Endodermal cell (in vitro differentiated cells): ENCODE results near the gene MIGA2. TPM values are rescaled to one million over a fixed set of nuclear protein-coding genes. Genes with fewer than 3 reads are reported as not detected.

ENCODE experiments used
- DNase-seq: peaks from one replicate; pipeline ENCODE4 v3.0.0-alpha.2; 2017
- H3K27ac ChIP-seq: 2 replicates; pipeline ENCODE4 v1.5.1; 2013; ENCODE audit warnings: mild to moderate bottlenecking, low read depth, low read length, moderate library complexity
- H3K27me3 ChIP-seq: 2 replicates; pipeline ENCODE4 v1.6.1; 2013; ENCODE audit warnings: mild to moderate bottlenecking, low read length, moderate library complexity; ENCODE audit not compliant: insufficient read depth, control insufficient read depth, poor library complexity, severe bottlenecking
- H3K36me3 ChIP-seq: 2 replicates; pipeline ENCODE4 v1.7.0; 2013; ENCODE audit warnings: mild to moderate bottlenecking, low read length, moderate library complexity; ENCODE audit not compliant: control insufficient read depth, insufficient read depth
- H3K4me1 ChIP-seq: one replicate; pipeline ENCODE4 v1.7.0; 2013; ENCODE audit warnings: low read length; ENCODE audit not compliant: control insufficient read depth, insufficient read depth
- H3K4me3 ChIP-seq: 2 replicates; pipeline ENCODE4 v1.5.1; 2013; ENCODE audit warnings: mild to moderate bottlenecking, low read length, moderate library complexity
- H3K9ac ChIP-seq: 2 replicates; pipeline ENCODE4 v1.6.1; 2013; ENCODE audit warnings: mild to moderate bottlenecking, low read length, moderate library complexity; ENCODE audit not compliant: poor library complexity, severe bottlenecking; ENCODE audit errors: extremely low read depth
- H3K9me3 ChIP-seq: 2 replicates; pipeline ENCODE4 v1.6.1; 2013; ENCODE audit warnings: mild to moderate bottlenecking, low read length, moderate library complexity; ENCODE audit not compliant: control insufficient read depth
- H3K27ac Mint-ChIP-seq: 2 replicates; pipeline ENCODE4 v1.8.0; 2020; ENCODE audit warnings: mixed read lengths
- H3K27me3 Mint-ChIP-seq: 2 replicates; pipeline ENCODE4 v1.8.0; 2021; ENCODE audit warnings: mild to moderate bottlenecking, mixed read lengths; ENCODE audit not compliant: insufficient read depth
- H3K36me3 Mint-ChIP-seq: 2 replicates; pipeline ENCODE4 v1.8.0; 2020; ENCODE audit warnings: low read depth, mixed read lengths
- H3K4me1 Mint-ChIP-seq: 2 replicates; pipeline ENCODE4 v1.8.0; 2020; ENCODE audit warnings: mixed read lengths
- H3K4me3 Mint-ChIP-seq: 2 replicates; pipeline ENCODE4 v1.8.0; 2020; ENCODE audit warnings: mild to moderate bottlenecking, moderate library complexity, mixed read lengths
- H3K9me3 Mint-ChIP-seq: 2 replicates; pipeline ENCODE4 v1.8.0; 2020; ENCODE audit warnings: mild to moderate bottlenecking, mixed read lengths
- WGBS, 2 experiments: methylation state at CpG; one replicate each; pipeline versions ENCODE4 v1.1.5 to v1.1.7; 2013; ENCODE audit warnings: missing lambda C conversion rate in 2 of 2, mixed read lengths in 1 of 2; ENCODE audit not compliant: insufficient coverage in 1 of 2, insufficient read length in 1 of 2; 5-methylcytosine and 5-hydroxymethylcytosine counted together
- total RNA-seq, 2 donors: library from RNA; stranded (reverse); fragmentation: NEBNext Ultra II Directional in 1 of 2; extraction: Animal tissue kit (Norgen Biotek cat#: 25700) in 1 of 2; gene quantifications; 2 replicates in 1 of 2; 3 replicates in 1 of 2; pipeline ENCODE4 v1.2.1, GENCODE V29; 2021
- TF ChIP-seq, protein P1 (sequence below): fragments of 200-600 bp; sonication (generic); conservative IDR thresholded peaks from 2 replicates; pipeline ENCODE4 v1.5.0; 2021; ENCODE audit warnings: antibody characterized with exemption, mild to moderate bottlenecking

MIGA2 gene
- total RNA-seq, 2 donors from 2014 or later: 41.4 to 41.5 TPM

DNA sequence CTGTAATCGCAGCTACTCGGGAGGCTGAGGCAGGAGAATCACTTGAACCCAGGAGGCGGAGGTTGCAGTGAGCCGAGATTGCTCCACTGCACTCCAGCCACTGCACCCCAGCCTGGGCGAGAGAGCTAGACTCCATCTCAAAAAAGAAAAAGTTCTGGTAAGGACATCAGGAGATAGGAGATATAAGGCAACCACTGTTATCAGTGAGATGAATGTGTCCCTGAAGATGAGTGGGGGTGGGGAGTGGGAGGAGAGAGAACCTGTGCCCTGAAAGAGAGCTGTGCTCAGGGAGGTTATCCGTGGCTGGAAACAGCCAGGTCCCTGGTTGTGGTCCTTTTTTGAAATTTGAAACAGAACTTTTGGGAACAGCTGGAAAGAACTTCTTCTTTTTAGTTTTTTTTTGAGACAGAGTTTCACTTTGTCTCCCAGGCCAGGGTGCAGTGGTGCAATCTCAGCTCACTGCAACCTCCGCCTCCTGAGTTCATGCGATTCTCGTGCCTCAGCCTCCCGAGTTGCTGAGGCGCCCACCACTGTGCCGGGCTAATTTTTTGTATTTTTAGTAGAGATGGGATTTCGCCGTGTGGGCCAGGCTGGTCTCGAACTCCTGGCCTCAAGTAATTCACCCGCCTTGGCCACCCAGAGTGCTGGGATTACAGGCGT, 77.3 kb downstream of the MIGA2 start:
- TF ChIP-seq, protein P1, sequence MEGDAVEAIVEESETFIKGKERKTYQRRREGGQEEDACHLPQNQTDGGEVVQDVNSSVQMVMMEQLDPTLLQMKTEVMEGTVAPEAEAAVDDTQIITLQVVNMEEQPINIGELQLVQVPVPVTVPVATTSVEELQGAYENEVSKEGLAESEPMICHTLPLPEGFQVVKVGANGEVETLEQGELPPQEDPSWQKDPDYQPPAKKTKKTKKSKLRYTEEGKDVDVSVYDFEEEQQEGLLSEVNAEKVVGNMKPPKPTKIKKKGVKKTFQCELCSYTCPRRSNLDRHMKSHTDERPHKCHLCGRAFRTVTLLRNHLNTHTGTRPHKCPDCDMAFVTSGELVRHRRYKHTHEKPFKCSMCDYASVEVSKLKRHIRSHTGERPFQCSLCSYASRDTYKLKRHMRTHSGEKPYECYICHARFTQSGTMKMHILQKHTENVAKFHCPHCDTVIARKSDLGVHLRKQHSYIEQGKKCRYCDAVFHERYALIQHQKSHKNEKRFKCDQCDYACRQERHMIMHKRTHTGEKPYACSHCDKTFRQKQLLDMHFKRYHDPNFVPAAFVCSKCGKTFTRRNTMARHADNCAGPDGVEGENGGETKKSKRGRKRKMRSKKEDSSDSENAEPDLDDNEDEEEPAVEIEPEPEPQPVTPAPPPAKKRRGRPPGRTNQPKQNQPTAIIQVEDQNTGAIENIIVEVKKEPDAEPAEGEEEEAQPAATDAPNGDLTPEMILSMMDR: no peak
- Histone ChIP-seq H3K9ac (no peak overlapping the region), H3K4me1 (no peaks in the 10 kb centered on the region), H3K4me3 (no peak overlapping the region), H3K27ac (no peak overlapping the region), H3K36me3 (no peaks in the 10 kb centered on the region), H3K27me3 (peaks cover 8% of the 10 kb centered on the region), H3K9me3 (no peaks in the 10 kb centered on the region)
- Mint-ChIP-seq H3K4me3 (no peak overlapping the region), H3K27me3 (peaks cover 16% of the 10 kb centered on the region), H3K4me1 (peaks cover 17% of the 10 kb centered on the region), H3K27ac (no peak overlapping the region), H3K9me3 (no peaks in the 10 kb centered on the region), H3K36me3 (peaks cover 9% of the 10 kb centered on the region)
- 91 to 94% methylated on average over 15 to 17 of the region's 17 CpGs for WGBS, 2 experiments
- no peak for DNase-seq

DNA sequence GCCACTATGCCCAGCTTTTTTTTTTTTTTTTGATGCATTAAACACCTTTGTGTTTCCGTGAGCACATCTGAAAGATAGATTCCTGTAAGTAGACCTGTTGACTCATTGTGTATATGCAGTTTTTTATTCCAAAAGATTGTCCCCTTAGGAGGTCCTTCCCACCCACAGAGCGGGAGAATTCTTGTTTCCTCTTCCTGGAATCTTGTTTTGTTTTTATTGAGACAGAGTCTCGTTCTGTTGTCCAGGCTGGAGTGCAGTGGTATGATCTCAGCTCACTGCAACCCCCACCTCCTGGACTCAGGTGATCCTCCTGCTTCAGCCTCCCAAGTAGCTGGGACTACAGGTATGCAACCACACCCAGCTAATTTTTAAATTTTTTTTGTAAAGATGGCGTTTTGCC, 82.4 kb downstream of the MIGA2 start:
- no peak overlapping the region for H3K4me3 Mint-ChIP-seq
- H3K27ac Mint-ChIP-seq: no peak overlapping the region
- H3K36me3 Mint-ChIP-seq: peaks cover 45% of the 10 kb centered on the region

DNA sequence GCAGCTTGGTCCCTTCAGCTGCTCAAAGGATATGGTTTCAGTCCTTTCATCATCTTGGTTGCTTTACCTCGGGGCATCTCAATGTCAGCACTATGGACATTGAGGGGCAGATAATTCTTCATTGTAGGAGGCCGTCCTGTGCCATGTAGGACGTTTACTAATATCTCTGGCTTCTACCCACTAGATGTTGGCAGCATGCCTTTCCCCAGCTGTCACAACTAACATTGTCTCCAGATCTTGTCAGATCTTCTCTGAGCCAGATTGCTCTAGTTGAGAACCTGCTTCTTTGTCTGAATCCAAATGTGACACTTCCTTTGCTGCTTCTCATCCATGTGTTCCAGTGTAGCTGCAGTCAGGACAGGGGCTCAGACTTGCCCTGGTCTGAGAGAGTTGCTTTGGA, 85.1 kb downstream of the MIGA2 start:
- Histone ChIP-seq H3K9me3 (no peaks in the 10 kb centered on the region), H3K9ac (no peak overlapping the region), H3K4me3 (no peak overlapping the region), H3K27ac (no peak overlapping the region), H3K27me3 (no peaks in the 10 kb centered on the region), H3K4me1 (no peaks in the 10 kb centered on the region), H3K36me3 (peaks cover 40% of the 10 kb centered on the region)
- no peak for DNase-seq
- H3K4me1 Mint-ChIP-seq: peaks cover 4% of the 10 kb centered on the region
- WGBS, 2 experiments: 94% methylated on average over 3 of the region's 3 CpGs
- H3K27me3 Mint-ChIP-seq: no peaks in the 10 kb centered on the region
- no peaks in the 10 kb centered on the region for H3K9me3 Mint-ChIP-seq
- peaks cover 57% of the 10 kb centered on the region for H3K36me3 Mint-ChIP-seq
- TF ChIP-seq, protein P1: no peak
- no peak overlapping the region for H3K4me3 Mint-ChIP-seq
- H3K27ac Mint-ChIP-seq: peak overlapping the region; percentile 27

More for the DNA sequence above, 82.4 kb downstream of the MIGA2 start:
- peaks cover 24% of the 10 kb centered on the region for H3K36me3 ChIP-seq
- no peaks in the 10 kb centered on the region for H3K4me1 ChIP-seq
- no peaks in the 10 kb centered on the region for H3K9me3 ChIP-seq
- no peak overlapping the region for H3K4me3 ChIP-seq
- Mint-ChIP-seq H3K9me3 (no peaks in the 10 kb centered on the region), H3K27me3 (no peaks in the 10 kb centered on the region), H3K4me1 (peaks cover 5% of the 10 kb centered on the region)
- H3K9ac ChIP-seq: no peak overlapping the region
- 84 to 89% methylated on average over 3 to 4 of the region's 4 CpGs for WGBS, 2 experiments
- no peaks in the 10 kb centered on the region for H3K27me3 ChIP-seq
- TF ChIP-seq, protein P1: no peak
- no peak for DNase-seq
- no peak overlapping the region for H3K27ac ChIP-seq

Other genes with a start within 250 kb of the MIGA2 start
- 10 to 100 TPM; 30.2 to 34.3 TPM for gene TBC1D13, start 249.4 kb upstream of the MIGA2 start, total RNA-seq
- gene ENDOG, start 218.1 kb upstream of the MIGA2 start, total RNA-seq: 10 to 100 TPM; 15.5 to 15.7 TPM
- gene SPOUT1, start 206.8 kb upstream of the MIGA2 start, total RNA-seq: 10 to 100 TPM; 66.9 to 86.5 TPM
- 10 to 100 TPM; 13.6 to 25.3 TPM for gene KYAT1, start 154.7 kb upstream of the MIGA2 start, total RNA-seq
- 10 to 100 TPM; 54.6 to 58.7 TPM for gene LRRC8A, start 154.5 kb upstream of the MIGA2 start, total RNA-seq
- 10 to 100 TPM; 15.2 to 18.0 TPM for gene PHYHD1, start 115.6 kb upstream of the MIGA2 start, total RNA-seq
- gene DOLK, start 89.0 kb upstream of the MIGA2 start, total RNA-seq: 10 to 100 TPM; 18.0 to 19.8 TPM
- gene NUP188, start 88.9 kb upstream of the MIGA2 start, total RNA-seq: 10 to 100 TPM; 89.8 to 94.8 TPM
- 10 to 100 TPM; 86.9 to 98.1 TPM for gene SH3GLB2, start 8.3 kb upstream of the MIGA2 start, total RNA-seq
- 10 to 100 TPM; 30.1 to 30.4 TPM for gene DOLPP1, start 44.5 kb downstream of the MIGA2 start, total RNA-seq
- 10 to 100 TPM; 17.2 to 17.5 TPM for gene CRAT, start 74.2 kb downstream of the MIGA2 start, total RNA-seq
- 100 to 1,000 TPM; 134 to 139 TPM for gene PTPA, start 74.8 kb downstream of the MIGA2 start, total RNA-seq
- 1 to 10 TPM; 6.8 to 8.1 TPM for gene IER5L, start 141.6 kb downstream of the MIGA2 start, total RNA-seq